GM19035 (cell line): ENCODE results near the gene EML6.

Source experiments
- ATAC-seq: cut with Tn5 transposase; IDR thresholded peaks from one replicate; pipeline ENCODE4 v1.9.1; 2021; ENCODE audit not compliant: unreplicated experiment

The EML6 gene

DNA sequence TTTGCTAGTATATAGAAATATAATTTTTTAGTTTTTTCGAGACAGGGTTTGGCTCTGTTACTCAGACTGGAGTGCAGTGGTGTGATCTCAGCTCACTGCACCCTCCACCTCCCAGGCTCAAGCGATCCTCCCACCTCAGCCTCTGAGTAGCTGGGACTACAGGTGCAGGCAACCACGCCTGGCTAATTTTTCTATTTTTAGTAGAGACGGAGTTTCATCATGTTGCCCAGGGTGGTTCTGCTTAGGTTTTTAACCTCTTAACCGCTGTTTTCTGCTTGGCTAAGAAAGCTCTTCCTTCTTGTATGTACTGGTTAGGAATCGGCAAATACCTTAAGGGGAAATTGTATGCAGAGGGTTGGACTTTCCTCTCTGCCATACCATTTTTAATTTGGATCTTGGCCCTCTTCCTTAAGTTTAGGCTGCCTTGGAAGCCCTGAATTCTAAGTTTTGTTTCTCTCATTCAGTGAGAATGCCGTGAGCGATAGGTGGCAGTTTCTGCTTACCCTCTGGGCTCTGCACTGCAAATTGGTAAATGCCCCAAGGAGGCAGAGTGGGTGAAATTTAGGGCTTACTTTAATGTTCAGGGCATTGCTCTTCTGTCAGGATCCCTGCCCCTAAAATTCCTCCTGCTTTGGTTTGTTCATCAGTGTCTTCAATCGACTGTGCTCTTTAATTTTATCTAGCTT, 32.3 kb downstream of the EML6 start:
- peak; percentile 60 for ATAC-seq

DNA sequence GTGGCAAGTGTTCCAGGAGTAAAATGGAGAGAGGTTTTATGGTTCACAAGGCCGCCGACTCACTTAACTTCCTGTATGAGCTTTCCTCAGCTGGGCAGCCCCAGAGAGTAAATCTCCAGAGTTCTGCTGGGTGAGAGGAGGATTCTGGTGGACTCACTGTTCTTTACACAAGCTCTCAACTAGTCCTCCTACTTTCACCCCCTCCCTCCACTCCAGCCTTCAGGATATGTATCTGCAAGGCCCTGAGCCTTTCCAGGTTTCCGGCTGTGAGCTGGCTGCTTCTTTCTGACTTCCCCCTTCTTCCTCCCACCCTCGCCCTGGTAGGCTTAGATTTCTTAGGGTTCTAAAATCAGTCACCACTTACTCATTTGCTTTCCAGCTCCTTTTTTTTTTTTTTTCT, 34.0 kb downstream of the EML6 start:
- ATAC-seq: no peak

DNA sequence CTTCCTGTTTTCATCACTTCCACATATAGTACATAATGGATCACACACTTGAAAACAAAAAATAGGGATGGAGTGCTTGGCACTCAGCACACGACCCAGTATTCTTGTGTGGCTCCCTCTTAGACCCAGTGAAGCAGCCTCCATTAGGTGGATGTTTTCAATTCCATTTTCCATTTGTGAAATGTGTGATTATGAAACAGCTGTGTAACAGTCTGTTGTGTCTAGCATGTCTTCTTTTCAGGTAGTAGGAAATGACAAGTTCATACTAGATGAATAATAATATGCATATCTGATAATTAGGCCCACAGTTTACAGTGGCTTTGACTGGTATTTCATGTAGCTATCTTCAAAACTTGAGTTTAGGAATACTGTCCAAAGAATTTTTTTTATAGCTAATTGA, 35.5 kb downstream of the EML6 start:
- ATAC-seq: no peak

DNA sequence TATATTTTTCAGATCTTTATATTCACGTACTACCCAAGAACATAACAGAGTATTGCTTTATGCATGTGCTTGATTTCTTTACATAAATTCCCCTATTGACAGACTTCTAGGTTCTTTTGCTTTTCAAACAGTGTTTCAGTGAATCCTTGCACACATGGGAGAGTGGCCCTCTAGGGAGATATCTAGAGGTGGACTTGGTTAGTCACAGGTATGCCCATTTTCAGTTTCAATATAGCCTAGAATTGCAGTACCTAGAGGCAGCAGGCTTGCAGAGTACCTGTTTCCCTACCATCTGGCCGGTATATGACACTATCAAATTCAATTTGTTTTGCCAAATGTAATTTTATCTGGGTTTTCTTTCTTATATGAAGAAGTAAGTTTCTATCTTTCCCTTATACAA, 36.8 kb downstream of the EML6 start:
- no peak for ATAC-seq

DNA sequence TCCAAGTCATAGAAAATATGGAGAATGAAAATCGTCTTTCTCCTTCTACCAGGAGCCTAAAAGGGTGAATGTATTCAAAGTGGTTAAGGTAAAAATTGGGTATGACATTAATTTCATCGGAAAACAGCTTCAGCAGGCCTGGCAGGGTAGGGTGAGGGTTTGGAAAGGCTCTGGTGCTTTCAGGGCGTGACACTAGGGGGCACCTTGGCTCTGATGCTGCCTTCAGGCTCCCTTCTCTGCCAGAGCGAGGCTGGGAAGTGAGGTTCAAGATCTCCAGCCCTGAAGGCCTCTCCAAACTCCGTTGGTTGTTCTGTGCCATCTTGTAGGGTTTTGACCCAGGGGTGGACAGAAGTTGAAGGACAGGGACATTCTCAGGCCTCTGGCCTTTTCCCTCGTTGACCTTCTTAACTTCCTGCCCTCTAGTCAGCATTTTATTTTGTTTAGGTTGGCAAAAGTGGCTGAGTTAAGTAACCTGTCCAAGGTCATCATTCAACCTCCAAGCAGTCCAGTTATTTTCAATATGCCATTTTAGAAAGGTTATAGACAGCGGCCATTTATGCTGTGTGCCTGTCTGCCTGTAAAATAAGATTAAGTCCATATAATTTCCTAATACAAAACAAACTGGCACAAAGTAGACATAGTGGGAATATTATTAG, 40.3 kb downstream of the EML6 start:
- no peak for ATAC-seq

DNA sequence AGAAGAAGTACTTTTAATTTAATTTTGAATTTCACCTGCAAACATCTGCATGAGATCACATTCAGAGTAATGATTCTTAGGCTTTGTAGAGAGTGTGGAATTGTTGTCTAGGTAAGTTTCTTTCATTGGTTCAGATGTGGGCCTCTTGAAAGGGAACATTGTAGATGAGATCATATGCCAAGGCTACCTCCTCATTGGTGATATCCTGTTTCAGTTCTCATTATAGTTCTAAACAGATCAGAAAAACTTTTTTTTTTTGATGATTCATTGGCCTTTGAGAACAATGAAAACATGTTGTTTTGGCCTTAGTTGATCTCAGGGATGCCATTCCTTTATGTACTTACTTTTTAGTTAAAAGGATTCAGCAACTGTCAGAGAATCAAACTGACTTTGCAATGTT, 44.5 kb downstream of the EML6 start:
- no peak for ATAC-seq

DNA sequence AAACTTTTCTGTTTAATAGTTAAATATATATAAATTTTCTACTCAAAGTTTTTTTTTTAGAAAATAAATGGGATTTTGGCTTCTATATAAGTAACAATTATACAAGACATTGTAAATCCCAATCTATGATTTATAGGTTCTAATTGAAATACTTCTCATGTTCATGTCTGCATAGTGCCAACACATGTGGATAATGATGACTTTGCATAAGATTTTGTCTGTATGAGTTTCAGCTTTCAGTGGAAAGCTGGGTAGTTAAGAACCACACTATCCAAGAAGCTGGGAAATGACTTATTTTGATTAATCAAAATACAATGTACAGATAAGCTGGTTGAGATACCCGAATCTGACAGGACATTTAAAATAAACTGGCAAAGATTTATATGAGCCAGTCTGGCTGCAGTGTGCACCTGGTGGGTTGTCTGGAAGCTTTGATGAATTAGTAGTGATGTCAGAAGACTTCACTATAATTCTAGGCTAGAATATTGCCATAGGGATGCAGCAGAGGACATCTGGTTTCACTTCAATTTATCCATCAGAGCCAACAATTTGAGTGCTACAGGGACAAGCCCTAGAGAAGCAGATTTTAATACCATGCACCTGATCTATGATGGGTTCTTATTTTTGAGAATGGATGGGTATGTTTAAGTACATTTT, 45.4 kb downstream of the EML6 start:
- no peak for ATAC-seq

DNA sequence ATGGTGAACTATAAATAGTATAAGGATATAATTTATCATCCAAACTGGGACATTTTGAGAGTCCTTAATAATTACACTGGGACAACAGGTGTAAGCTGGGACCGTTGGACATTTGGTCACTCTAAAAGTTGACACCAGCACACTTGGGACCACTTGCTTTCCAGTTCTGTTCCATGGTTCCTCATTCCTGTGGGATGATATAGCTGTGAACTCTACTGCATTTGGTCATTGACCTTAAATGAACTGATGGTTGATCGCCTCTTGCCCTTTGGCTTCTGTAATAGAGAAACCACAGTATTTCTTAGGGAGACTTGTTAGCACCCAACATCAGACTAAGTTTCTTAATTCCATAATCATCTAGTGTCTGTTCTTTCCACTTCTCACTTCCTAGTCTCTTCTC, 46.7 kb downstream of the EML6 start:
- no peak for ATAC-seq

DNA sequence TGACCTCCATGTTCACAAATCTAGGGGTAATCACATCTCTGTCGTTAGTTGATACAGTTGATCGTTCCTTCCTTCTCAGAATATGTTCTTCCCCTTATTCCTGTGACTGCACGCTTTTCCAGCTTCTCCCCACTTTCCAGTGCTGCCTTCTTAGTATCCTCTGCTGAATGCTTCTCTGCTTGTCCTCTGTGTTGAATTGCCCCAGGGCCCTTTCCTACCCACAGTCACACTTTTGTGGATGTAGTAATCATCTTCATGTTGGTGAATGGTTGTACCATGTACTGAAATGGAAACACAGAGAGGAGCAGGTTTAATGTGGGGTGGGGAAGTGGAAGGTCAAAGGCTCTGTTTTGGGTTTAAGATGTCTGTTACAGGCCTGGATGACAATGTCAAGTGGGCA, 47.2 kb downstream of the EML6 start:
- ATAC-seq: no peak

DNA sequence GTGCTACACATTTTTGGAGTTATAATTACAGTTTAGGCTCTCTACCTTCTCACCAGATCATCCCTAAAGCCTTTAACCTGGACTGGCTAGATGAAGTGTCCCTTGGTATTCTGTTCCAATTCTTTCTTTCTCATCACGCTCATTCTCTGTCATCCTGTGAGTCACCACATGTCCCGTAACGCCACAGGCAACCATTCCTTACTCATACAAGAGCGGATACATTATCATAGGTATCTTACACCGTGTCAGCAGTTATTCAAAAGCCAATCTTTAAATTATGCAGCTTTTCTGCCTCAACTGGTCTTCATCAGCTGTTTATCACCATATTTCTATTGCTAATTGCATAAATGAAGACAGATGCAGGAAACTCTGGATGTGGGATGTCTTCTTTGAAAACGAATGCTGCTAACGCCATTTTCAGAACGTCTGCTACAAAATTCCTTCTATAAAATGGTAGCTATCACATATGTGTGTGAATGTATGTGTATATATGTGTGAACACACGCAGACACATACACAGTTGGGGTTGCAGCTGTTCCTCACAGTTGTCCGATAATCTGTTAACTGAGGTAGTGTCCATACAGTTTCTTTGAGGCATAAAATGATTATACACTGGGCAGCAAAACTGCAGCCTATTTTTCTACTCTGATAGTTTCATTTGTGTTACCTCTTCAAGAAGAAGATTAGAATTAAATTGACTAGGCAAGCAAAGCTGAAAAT, 47.9 kb downstream of the EML6 start:
- no peak for ATAC-seq

DNA sequence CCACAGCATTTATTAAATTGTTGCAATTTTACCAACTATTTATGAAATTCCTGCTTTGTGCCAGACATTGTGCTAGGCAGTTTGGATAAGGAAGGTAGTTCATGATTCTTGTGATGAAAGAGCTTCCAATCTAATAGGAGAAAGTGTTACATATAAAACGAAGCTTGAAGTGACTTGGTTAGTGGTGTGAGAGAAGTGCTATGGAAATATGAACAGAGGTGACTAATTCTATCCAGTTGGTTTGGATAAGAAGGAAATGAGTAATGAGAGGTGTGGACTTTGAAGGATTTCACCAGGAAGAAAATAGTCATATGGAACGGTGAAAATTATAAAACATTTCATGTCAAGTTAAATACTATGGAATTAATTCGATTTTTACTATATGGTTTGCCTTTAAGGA, 48.6 kb downstream of the EML6 start:
- ATAC-seq: no peak

DNA sequence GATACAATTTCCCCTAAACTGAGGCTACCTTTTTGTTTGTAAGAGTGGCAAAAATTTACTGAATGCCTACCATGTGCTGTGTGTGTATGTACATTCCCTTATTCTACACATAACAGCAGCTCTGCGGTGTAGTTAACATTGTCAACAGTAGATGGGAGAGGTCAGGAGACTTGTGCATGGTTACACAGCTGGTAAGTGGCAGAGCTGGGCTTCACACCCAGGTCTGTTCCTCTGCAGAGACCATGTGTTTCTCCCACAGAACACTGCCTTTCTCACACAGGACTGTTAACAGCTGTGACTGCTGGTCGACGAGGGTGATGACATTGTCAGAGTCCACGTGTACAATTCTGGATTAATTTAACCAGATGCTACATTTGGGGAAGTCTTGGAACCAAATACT, 49.1 kb downstream of the EML6 start:
- no peak for ATAC-seq

DNA sequence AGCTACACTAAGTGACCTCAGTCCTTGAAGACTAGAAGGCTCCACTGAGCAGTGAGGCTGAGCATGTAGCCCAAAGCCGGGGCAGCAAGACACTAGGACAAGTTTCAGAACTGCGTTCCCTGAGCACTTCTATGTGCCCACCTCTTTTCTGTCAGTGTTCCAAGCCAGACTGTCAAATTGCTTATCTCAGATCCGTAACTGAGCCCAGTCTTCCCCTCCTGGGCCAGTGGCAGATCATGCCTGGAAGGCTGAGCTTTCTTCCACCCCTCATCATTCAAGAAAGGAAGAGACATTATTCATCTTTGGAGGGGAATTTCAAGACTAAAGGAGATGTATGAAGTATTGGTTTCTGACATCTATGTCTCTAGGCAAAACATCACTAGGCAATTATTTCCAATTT, 49.8 kb downstream of the EML6 start:
- no peak for ATAC-seq

DNA sequence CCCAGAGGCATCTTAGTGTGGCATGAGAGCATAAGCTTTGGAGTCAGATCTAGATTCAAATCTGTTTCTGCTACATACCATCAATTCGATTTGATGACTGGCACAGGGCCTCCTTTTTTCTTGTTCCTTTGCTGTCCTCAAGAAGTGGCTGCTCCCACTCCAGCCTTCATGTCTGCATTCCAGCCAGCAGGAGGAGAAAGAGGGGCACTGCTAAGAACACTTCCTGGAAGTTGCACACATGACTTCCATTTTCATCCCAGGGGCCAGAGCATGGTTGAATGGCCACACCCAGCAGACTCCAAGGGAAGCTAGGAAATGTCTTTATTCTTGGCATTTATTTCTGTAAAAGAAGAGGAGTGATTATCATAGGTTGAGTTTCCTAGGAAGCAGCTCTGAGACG, 50.4 kb downstream of the EML6 start:
- no peak for ATAC-seq

DNA sequence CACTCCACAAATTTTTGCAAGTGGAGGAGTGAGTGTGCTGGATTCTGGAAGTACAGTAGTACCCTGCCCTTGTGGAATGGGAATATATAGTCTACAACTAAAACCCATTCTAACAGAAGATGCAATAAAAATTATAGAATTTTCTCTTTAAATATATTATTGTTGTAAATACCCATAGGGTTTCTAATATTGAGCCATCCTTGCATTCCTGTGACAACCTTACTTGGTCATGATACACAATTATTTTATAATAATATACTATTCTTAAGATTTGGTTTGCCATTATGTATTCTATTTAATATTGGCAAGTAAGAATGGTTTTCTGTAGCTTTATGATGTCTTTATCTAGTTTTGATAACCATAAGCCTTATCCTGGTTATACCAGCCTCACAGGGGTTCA, 52.2 kb downstream of the EML6 start:
- no peak for ATAC-seq

DNA sequence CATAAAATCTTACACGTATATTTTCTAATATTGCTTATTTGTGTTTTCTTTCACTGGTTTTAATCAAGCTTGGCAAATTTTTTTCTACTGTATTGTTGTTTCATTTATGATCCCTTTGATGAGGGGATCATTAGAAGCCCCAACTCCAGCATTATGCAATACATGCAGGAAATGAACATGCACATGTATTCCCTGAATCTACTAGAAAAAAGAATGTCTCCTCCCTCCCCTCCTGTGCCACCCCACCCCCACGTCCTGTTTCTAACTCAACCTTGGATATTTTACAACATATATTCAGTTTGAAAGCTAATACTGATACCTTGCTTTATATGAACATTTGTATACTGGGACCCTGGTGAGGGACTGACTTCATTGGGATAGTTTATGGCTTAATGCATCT, 53.0 kb downstream of the EML6 start:
- ATAC-seq: no peak

DNA sequence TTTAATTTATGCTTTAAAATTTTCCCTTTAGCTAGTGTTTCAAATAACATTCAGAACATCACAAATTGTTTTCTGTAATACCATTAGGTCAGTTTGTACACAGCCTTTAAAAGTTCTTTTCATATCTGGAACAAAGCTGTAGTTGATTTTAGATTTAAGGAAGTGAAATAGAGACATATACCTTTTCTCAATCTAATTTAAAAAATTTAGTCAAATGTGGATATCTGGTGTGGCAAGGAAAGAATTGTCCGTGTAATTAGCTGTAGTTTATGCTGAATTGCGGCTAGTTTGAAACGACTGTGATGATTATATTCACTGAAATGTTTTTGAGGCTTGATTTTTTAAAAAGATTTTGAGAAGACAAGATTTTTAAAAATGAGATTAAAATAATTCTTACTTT, 59.9 kb downstream of the EML6 start:
- ATAC-seq: no peak

DNA sequence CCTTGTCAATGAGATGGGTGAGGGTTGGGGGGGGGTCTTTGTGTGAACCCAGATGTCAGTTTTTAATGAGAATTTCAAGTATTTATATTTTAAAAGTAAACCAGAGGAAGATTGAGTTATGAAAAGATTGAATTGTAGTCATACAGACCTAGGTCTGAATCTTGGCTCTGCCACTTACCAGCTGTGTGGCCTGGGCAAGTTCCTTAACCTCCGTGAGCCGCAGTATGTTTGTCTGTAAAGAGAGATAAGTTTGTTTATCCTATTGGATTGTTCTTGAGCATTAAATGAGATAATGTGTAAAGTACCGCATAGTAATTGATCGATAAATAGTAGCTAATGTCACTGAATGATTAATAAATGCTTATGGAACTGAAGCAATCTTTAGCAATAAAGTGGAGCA, 63.8 kb downstream of the EML6 start:
- ATAC-seq: no peak

DNA sequence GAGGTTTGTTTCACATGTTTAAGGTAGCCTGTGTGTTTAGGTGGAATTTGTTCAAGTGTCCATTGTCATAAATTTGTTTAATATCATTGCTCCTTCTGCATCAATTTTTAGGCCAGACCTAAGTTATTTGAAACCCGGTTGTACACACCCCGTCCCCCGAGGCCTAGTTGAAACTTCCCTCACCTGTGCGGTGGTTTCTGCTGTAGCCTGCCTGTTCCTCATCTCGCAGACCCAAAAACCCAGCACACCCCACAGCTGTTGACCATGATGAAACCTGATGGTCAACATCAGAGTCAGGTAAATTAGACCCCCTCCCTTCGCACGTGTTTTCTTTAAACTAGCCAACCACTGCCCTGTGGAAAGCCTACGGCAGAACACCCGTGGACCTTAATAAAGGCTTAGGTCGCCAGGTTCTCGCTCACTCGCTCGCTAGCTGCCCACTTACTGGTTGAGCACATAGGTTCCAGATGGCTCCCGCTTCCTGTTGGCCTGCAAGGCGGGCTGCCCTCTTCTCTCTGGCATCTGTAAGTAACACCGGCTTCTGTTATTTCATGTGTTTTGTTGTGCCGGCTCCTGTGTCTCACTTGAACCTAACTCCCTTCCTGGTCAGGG, 64.4 kb downstream of the EML6 start:
- ATAC-seq: no peak

DNA sequence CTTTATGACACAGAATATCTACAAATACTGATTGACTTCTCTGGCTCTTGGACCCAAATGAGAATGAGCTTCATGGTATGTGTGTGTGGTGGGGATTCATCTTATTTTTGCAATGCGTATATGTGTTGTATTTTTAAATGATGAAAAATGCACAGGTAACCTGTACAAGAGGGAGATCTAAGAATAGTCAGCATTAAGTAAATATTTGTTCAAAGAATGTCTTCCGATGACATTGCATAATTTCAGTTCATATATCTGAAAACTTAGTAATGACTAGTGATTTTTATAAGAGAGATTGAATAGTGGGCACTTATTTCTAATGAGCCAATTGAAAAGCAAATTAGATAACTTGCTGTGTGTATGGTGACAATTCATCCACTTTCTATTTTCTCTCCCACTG, 66.4 kb downstream of the EML6 start:
- no peak for ATAC-seq

DNA sequence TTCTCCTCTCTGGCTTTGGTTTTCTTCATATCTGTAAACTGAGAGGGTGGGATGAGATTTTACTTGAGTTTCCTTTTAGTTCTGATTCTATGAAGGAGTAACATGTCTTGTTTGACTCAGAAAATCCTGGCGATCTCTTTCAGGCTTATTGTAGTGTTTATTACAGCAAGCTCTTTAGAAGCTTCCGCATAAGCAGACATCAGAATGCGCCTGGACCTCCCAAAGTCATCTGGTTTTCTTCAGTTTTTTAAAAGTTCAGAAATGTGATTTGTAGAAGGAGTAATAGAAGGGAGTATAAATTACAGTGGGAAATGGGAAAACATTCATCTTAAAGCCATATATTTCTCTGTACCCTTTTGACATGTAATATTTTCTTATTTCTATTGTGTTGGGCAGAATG, 68.4 kb downstream of the EML6 start:
- no peak for ATAC-seq

DNA sequence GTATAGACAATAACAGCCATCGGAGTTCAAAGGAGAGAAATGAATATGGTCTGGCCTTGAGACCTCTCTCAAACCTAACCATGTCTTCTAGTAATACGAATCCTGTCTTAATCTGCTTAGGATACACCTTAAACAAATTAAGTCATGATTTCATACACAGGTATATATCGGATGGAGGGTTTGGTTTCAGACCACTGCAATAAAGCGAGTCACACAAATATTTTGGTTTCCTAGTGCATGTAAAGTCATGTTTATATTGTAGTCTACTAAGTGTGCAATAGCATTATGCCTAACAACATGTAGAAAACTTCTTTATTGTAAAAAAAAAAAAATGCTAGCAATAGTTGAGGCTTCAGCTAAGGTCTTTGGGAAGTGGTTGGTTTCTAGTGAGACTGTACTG, 73.8 kb downstream of the EML6 start:
- no peak for ATAC-seq
